ENCODE data around the gene TMBIM4.

DNA sequence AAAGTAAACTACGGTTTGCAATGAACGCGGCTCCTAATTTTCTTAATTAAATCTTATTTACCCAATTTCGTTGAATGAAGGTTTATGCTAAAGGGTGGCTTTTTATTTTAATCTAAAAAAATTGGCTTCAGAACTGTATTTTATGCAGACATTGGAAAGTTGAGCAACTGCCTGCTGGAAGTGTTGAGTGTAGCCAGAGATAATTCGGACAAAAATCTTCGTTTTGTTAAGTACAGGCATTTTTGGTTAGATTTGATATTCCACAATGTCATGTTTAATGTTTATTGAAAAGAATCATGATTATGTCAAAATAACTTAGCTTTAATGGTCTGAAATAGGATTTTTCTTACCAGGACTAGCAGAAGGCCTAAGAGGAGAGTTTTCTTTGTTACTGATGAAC is 20.1 kb upstream of the TMBIM4 start:
- TF ChIP-seq POLR2A (IDR thresholded peaks at IDR 0.05): no peak
- TF ChIP-seq, protein P1, sequence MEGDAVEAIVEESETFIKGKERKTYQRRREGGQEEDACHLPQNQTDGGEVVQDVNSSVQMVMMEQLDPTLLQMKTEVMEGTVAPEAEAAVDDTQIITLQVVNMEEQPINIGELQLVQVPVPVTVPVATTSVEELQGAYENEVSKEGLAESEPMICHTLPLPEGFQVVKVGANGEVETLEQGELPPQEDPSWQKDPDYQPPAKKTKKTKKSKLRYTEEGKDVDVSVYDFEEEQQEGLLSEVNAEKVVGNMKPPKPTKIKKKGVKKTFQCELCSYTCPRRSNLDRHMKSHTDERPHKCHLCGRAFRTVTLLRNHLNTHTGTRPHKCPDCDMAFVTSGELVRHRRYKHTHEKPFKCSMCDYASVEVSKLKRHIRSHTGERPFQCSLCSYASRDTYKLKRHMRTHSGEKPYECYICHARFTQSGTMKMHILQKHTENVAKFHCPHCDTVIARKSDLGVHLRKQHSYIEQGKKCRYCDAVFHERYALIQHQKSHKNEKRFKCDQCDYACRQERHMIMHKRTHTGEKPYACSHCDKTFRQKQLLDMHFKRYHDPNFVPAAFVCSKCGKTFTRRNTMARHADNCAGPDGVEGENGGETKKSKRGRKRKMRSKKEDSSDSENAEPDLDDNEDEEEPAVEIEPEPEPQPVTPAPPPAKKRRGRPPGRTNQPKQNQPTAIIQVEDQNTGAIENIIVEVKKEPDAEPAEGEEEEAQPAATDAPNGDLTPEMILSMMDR (IDR thresholded peaks at IDR 0.05): no peak

Measured in right lobe of liver (tissue), 4 donors.